ENCODE results near the gene DTNA. TPM values are rescaled to one million over a fixed set of nuclear protein-coding genes. Genes with fewer than 3 reads are reported as not detected.
A peak's percentile ranks its signal among the peaks of the same experiment; 100 is the strongest.

DTNA gene
- total and polyA plus RNA-seq, 2 of the 8 experiments (the other 6 are each of a cell fraction or from before 2014, with no cell fraction given): 30.2 to 32.7 TPM

- H3K27me3 ChIP-seq (replicated peaks in 1 of 4; ENCODE audit: control insufficient read depth in 3 of 4, extremely low read depth in 1 of 4, insufficient read depth in 3 of 4, low read length in 3 of 4): no peaks in the 10 kb centered on the region
- H2AK5ac ChIP-seq (ENCODE audit: low read depth, low read length): no peak overlapping the region
- H3K4me3 ChIP-seq (ENCODE audit: extremely low read depth in 1 of 4, insufficient read depth in 2 of 4, low read depth in 3 of 4, low read length in 4 of 4): no peak overlapping the region; a peak in 1 of 8 replicates
- H4K20me1 ChIP-seq (replicated peaks in 1 of 2; ENCODE audit: control insufficient read depth in 1 of 2, insufficient read depth in 2 of 2, low read length in 2 of 2): no peaks in the 10 kb centered on the region
- no peak overlapping the region for H3K14ac ChIP-seq (ENCODE audit: insufficient read length)
- H3K27ac ChIP-seq (ENCODE audit: low read depth, low read length): no peak overlapping the region
- peaks cover 0 to 12% (median 9%) of the 10 kb centered on the region in 4 experiments; a peak in 2 of 7 replicates for H3K4me1 ChIP-seq (replicated peaks in 1 of 4; ENCODE audit: control insufficient read depth in 3 of 4, insufficient read depth in 4 of 4, low read length in 3 of 4)
- 65% methylated on average over 3 of the region's 3 CpGs; no CpG with 5 or more reads in 1 of the 2 experiments for WGBS, 2 experiments (ENCODE audit: extremely low coverage in 1 of 2, insufficient coverage in 1 of 2, insufficient read length in 1 of 2, insufficient replicate concordance in 2 of 2, low coverage in 1 of 2, low lambda C conversion rate in 2 of 2, missing lambda C conversion rate in 1 of 2)
- no peaks in the 10 kb centered on the region for H3K23me2 ChIP-seq (ENCODE audit: low read depth, low read length)
- no peak for DNase-seq (ENCODE audit: low read depth in 1 of 2, low spot score in 2 of 2)
- no peak overlapping the region for H3K4me2 ChIP-seq (ENCODE audit: insufficient read depth in 1 of 2, low read depth in 2 of 2, low read length in 2 of 2)
- no peak overlapping the region for H3K4ac ChIP-seq (replicated peaks; ENCODE audit: insufficient read length, low read depth, low read length)
- H3K79me1 ChIP-seq (ENCODE audit: low read depth, low read length): no peaks in the 10 kb centered on the region
- no peak overlapping the region for H2BK15ac ChIP-seq (ENCODE audit: low read length)
- H3K9ac ChIP-seq (replicated peaks in 1 of 4; ENCODE audit: extremely low read depth in 1 of 4, low read depth in 3 of 4, low read length in 3 of 4): no peak overlapping the region
- no peak for TF ChIP-seq BRCA1 (IDR thresholded peaks at IDR 0.05; ENCODE audit: low read depth, low read length)
- TF ChIP-seq ZNF274 (IDR thresholded peaks at IDR 0.05; ENCODE audit: borderline replicate concordance, extremely low read depth, low read length): no peak
- no peak overlapping the region for H2BK20ac ChIP-seq (ENCODE audit: low read length)
- no peak overlapping the region for H2BK12ac ChIP-seq (ENCODE audit: low read depth, low read length)
- H2BK120ac ChIP-seq (replicated peaks; ENCODE audit: low read depth, low read length): no peak overlapping the region
- no peak overlapping the region for H4K5ac ChIP-seq (ENCODE audit: insufficient read length, low read depth, low read length)
- no peaks in the 10 kb centered on the region for H3K79me2 ChIP-seq (ENCODE audit: control insufficient read depth in 1 of 2, insufficient read depth in 2 of 2, low read length in 2 of 2)
- no peak overlapping the region for H4K8ac ChIP-seq (ENCODE audit: extremely low read depth, insufficient read depth, low read length)
- no peaks in the 10 kb centered on the region for H3K9me3 ChIP-seq (ENCODE audit: insufficient read depth in 2 of 2, low read depth in 1 of 2, low read length in 1 of 2)
- H2BK5ac ChIP-seq (ENCODE audit: low read depth, low read length): no peak overlapping the region
- H3K36me3 ChIP-seq (ENCODE audit: control insufficient read depth in 2 of 4, insufficient read depth in 4 of 4, low read length in 3 of 4): no peaks in the 10 kb centered on the region
- POLR2A ChIA-PET (ENCODE audit: partially characterized antibody): no interaction called here
- H3K18ac ChIP-seq (ENCODE audit: extremely low read depth, low read length): no peak overlapping the region
- no peak overlapping the region for H3K23ac ChIP-seq (ENCODE audit: insufficient read length)
- CTCF ChIA-PET (ENCODE audit: partially characterized antibody): interaction anchor here (1.2 to 2.6 kb wide), 6 partner anchors 9 to 142 kb away, joined by 3 to 9 read pairs (median 4); no protein-coding TSS in a partner anchor
- peak; percentile 36 for FAIRE-seq
- no peak overlapping the region for H3K56ac ChIP-seq (replicated peaks; ENCODE audit: insufficient read length, low read depth, low read length)
- no peak overlapping the region for H2AFZ ChIP-seq (ENCODE audit: low read length)
- no peak overlapping the region for H4K91ac ChIP-seq (replicated peaks; ENCODE audit: insufficient read length, low read length)
These were observed 92.9 kb downstream of the DTNA start for GRCh38 chr18:34802959-34803358.
